Adipose tissue (tissue), 3 donors: ENCODE data around the gene THADA. TPM values are rescaled to one million over a fixed set of nuclear protein-coding genes. Genes with fewer than 3 reads are reported as not detected.
"Not testable (repeated sequence)": the region's sequence is repeated elsewhere in the genome, so short reads cannot be mapped to it uniquely, and the experiment has no call there.

Experiments
- H3K27ac ChIP-seq: one replicate; pipeline ENCODE4 v1.5.1; 2013; ENCODE audit warnings: low read depth, low read length
- WGBS, 3 donors: extraction: QIAGEN DNeasy Blood & Tissue Kit; methylation state at CpG; one replicate each; pipeline ENCODE4 v1.1.7; 2013; 5-methylcytosine and 5-hydroxymethylcytosine counted together
- polyA plus RNA-seq, 3 donors: library from polyadenylated mRNA; stranded (reverse); fragments of 200-250 nt; gene quantifications; one replicate each; pipeline ENCODE4 v1.2.3, GENCODE V29; 2013
- donor health status: healthy with polysubstance abuse.
- donor health status: Bipolar disorder and iron deficiency.
- donor health status: healthy.

The THADA gene
- polyA plus RNA-seq, 3 donors = 8.6 to 15.5 (median 9.3) TPM

GRCh38 chr2:43190311-43191052, 405.4 kb downstream of the THADA start:
- no peak overlapping the region for H3K27ac ChIP-seq
- 83 to 91% (median 86%) methylated on average over 10 of the region's 10 CpGs for WGBS, 3 donors

GRCh38 chr2:43189861-43190260, 406.0 kb downstream of the THADA start:
- not testable (repeated sequence) for H3K27ac ChIP-seq
- 85 to 94% (median 93%) methylated on average over 7 of the region's 7 CpGs for WGBS, 3 donors

DNA sequence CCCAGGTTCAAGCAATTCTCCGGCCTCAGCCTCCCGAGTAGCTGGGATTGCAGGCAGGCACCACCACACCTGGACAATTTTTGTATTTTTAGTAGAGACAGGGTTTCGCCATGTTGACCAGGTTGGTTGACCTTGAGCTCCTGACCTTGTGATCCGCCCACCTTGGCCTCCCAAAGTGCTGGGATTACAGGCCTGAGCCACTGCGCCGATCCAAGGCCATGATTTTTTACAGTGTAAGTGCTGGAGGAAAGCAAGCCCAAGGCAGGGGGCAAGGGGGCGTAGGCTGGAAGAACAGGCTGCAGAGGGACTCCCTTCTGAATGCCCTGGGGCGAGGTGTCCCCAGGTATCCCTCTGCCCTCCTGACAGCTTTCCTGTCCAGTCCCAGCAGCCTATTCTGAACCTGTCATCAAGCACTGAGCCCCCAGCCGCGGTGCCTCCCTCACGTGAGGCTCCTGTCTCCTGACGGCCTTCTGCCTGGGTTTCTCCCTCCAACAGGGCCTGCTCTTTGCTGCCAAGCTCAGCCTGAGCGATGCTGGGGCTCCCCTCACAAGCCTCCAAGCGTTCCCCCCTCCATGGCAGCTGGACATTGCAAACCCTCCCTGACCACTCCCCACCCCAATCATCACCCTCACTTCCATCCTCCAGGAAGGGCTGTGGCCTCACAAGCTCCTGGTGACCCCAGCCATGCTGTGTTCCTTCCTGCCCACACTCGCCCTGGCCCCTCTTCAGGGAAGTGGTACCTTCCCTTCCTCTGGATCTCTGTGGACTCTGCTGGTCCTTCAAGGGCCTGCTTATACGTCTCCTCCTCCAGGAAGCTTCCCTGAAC, 407.1 kb downstream of the THADA start:
- no peak overlapping the region for H3K27ac ChIP-seq
- WGBS, 3 donors = 92 to 94% (median 92%) methylated on average over 16 of the region's 16 CpGs

DNA sequence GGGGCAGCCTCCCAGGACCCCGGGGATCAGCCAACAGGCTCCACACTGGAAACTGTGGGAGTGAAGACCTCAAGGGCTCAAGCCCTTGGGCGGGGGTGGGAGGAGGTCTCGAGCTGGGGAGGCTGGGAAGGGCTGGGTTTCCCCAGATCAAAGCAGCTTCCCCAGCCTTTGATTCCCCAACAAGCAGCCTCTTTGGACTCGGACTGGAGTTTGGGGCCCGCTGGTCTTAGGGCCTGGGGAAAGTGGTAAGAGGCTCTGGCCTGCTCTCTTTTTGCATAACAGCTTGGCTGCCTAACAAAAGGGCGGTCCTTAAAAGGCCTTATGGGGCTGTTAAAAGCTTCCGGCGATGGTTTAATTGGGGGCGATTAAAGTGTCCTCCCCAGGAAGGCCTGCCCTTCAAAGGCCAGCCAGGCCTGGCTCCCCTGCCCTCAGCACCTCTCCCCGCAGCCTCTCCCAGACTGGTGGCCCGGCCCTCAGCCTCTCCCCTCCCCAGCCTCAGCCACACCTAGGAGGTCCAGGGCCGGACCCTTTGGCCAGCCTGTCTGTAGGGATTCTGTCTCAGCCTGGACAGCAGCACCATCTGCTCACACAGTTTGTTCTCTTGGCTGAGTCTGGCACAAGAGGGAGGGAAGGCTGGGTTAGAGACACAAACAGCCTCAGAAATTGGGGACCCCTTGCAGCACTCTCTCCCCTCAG, 409.0 kb downstream of the THADA start:
- H3K27ac ChIP-seq = no peak overlapping the region
- whole genome bisulfite sequencing, 3 donors = 57 to 85% (median 60%) methylated on average over 12 of the region's 12 CpGs

- WGBS, 3 donors = 89 to 94% (median 92%) methylated on average over 6 of the region's 6 CpGs
- no peak overlapping the region for H3K27ac ChIP-seq
Observed at GRCh38 chr2:43186321-43186678, 409.5 kb downstream of the THADA start.

- 70 to 89% (median 86%) methylated on average over 4 of the region's 4 CpGs for WGBS, 3 donors
- no peak overlapping the region for H3K27ac ChIP-seq
Observed at GRCh38 chr2:43185146-43185545, 410.7 kb downstream of the THADA start.

DNA sequence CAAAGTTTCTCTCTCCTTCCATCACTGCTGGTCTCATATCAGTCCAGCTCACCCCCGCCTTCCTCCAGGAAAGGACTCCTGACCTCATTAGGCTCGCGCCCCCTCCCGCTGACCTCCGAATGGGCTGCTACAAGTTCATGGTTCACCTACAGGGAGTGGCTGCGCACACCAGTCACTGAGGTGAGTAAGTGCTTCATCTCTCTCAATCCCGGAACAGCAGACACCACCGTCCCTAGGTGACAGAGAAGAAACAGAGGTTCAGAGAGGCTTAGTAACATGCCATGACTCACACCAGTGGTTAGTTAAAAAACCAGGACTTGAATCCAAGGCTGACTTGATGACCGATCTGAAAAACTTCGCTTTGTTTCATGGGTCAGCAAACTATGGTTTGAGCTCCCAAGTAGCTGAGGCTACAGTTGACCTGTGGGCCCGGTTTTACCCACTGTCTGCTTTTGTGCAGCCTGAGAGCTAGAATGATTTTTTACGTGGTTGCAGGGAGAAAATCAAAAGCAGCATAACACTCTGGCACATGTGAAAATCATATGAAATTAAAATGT, 411.4 kb downstream of the THADA start:
- no peak overlapping the region for H3K27ac ChIP-seq
- WGBS, 3 donors = 82 to 91% (median 89%) methylated on average over 12 of the region's 12 CpGs

GRCh38 chr2:43183743-43184142, 412.1 kb downstream of the THADA start:
- no peak overlapping the region for H3K27ac ChIP-seq
- 72 to 81% (median 73%) methylated on average over 5 of the region's 5 CpGs for WGBS, 3 donors

DNA sequence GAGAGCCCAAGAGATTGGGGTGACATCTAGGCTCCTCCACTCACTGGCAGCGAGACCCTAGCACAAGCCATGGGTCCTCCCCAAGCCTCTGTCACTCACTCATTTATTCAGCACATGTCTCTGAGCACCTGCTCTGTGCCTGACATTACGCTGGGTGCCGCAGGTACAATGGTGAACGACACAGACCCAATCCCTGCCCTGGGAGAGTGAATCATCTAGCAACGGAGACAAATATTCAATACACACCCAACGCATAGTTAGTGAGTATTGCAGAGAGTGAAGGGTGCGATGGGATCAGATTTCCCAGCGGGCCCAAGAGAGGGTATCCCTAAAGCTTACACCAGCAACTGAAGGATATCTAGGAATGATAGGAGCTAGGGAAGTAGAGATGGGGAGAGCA, 414.9 kb downstream of the THADA start:
- WGBS, 3 donors = 97 to 99% (median 98%) methylated on average over 8 of the region's 8 CpGs
- no peak overlapping the region for H3K27ac ChIP-seq

Other genes starting within 250 kb of the THADA start
- 1 to 10 TPM; 1.0 to 5.4 (median 3.2) TPM for gene PLEKHH2, start 41.2 kb upstream of the THADA start, polyA plus RNA-seq
- 1 to 10 TPM in 2 of 3 donors, under 1 TPM in 1; 0.85 to 2.5 (median 1.0) TPM for gene C1GALT1C1L, start 80.4 kb upstream of the THADA start, polyA plus RNA-seq
- gene DYNC2LI1, start 178.0 kb upstream of the THADA start, polyA plus RNA-seq = 10 to 100 TPM; 11.4 to 31.5 (median 12.3) TPM
- gene ABCG5, start 242.8 kb upstream of the THADA start, polyA plus RNA-seq = under 1 TPM in 2 of 3 donors, not detected in 1; 0.03 to 0.06 TPM
- gene ABCG8, start 242.9 kb upstream of the THADA start, polyA plus RNA-seq = under 1 TPM in 2 of 3 donors, not detected in 1; 0.07 to 0.12 TPM